ENCODE measurements around the gene PAX7. TPM values are rescaled to one million over a fixed set of nuclear protein-coding genes. Genes with fewer than 3 reads are reported as not detected.

PAX7 gene
- total and polyA plus RNA-seq, 9 of the 15 experiments (the other 6 are each of a cell fraction or from before 2014, with no cell fraction given) = not detected

DNA sequence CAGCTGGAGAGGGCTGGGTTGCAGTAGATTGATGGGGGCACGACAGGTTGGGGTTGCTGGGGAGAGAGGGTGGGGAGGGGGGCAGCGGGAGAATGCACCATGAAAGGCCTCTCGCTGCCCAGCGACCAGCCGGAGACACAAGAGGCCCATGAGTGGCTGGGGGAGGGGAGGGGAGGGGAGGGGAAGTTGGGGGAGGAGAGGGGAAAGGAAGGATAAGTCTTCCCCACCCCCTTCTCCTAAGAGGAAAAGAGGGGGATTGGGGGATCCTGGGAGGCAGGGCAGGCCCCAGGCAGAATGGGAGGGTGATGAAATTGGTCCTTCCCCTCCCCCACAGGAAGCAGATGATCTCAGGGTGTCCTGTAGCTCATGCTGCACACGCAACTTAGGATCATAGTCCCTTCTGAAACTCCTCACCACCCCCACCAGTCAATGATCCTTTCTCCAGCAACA is 45.7 kb downstream of the PAX7 start:
- POLR2A ChIA-PET = no interaction called here
- CTCF ChIA-PET (ENCODE audit: low intra/inter-chr PET ratio) = interaction anchor here (0.6 kb wide), 1 partner anchor 1319 kb away, joined by 4 read pairs; no protein-coding TSS in a partner anchor
- H3K9me3 ChIP-seq (replicated peaks; ENCODE audit: control insufficient read depth, insufficient read depth, low read depth, low read length) = no peaks in the 10 kb centered on the region
- H3K27ac ChIP-seq (ENCODE audit: extremely low read depth, low read depth, low read length) = no peak overlapping the region
- H3K36me3 ChIP-seq (ENCODE audit: control insufficient read depth, insufficient read depth, low read length) = no peaks in the 10 kb centered on the region
- H3K4me1 ChIP-seq (replicated peaks in 1 of 2; ENCODE audit: control insufficient read depth in 2 of 2, insufficient read depth in 2 of 2, low read length in 2 of 2) = no peaks in the 10 kb centered on the region
- no peak overlapping the region for H3K4me2 ChIP-seq (ENCODE audit: insufficient read depth, low read length)
- FAIRE-seq = no peak
- in situ Hi-C loops (cut with MboI) (no loop called here), intact Hi-C loops (cut with micrococcal nuclease) (no loop called here)
- no peak overlapping the region for H3K9ac ChIP-seq (ENCODE audit: insufficient read depth in 1 of 2, low read depth in 2 of 2, low read length in 2 of 2)
- TF ChIP-seq, protein P1, sequence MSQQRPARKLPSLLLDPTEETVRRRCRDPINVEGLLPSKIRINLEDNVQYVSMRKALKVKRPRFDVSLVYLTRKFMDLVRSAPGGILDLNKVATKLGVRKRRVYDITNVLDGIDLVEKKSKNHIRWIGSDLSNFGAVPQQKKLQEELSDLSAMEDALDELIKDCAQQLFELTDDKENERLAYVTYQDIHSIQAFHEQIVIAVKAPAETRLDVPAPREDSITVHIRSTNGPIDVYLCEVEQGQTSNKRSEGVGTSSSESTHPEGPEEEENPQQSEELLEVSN (IDR thresholded peaks at IDR 0.05; ENCODE audit: borderline replicate concordance in 1 of 2, extremely low read depth in 1 of 2, insufficient read depth in 1 of 2, insufficient read length in 1 of 2, low read depth in 1 of 2, low read length in 1 of 2, poor library complexity in 1 of 2, severe bottlenecking in 1 of 2) = no peak
- TF ChIP-seq CEBPG (CRISPR knock-in tag; IDR thresholded peaks at IDR 0.05) (no peak), CEBPG (tag; conservative IDR thresholded peaks at IDR 0.05 in 1 of 2, IDR thresholded peaks at IDR 0.05 in 1 of 2) (peak in 1 of 2 experiments; percentile 68; a peak in 2 of 4 replicates), ETV1 (tag; conservative IDR thresholded peaks at IDR 0.05; ENCODE audit: low read depth) (peak; percentile 66), GABPA (tag; conservative IDR thresholded peaks at IDR 0.05; ENCODE audit: low read depth) (peak; percentile 38; the same call in 1 of the 2 replicates), ZNF79 (CRISPR knock-in tag; IDR thresholded peaks at IDR 0.05; ENCODE audit: low read depth) (no peak)
- TF ChIP-seq, protein P2, sequence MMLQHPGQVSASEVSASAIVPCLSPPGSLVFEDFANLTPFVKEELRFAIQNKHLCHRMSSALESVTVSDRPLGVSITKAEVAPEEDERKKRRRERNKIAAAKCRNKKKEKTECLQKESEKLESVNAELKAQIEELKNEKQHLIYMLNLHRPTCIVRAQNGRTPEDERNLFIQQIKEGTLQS (IDR thresholded peaks at IDR 0.05) = peak; percentile 38; the same call in 1 of the 2 replicates
- TF ChIP-seq, protein P2 (CRISPR knock-in tag; conservative IDR thresholded peaks at IDR 0.05) = no peak
- peak; percentile 63 for ATAC-seq
- H4K20me1 ChIP-seq (replicated peaks; ENCODE audit: control insufficient read depth, insufficient read depth, low read length) = peaks cover 7% of the 10 kb centered on the region; the same call in 1 of the 2 replicates
- peaks cover 9 to 47% of the 10 kb centered on the region in 2 experiments; a peak in 3 of 5 replicates for H3K27me3 ChIP-seq (ENCODE audit: control insufficient read depth in 2 of 2, insufficient read depth in 2 of 2, low read length in 2 of 2)
- 3% methylated on average over 2 of the region's 6 CpGs for WGBS (ENCODE audit: insufficient coverage, low coverage, missing lambda C conversion rate)
- no peaks in the 10 kb centered on the region for H3K9me1 ChIP-seq (ENCODE audit: control insufficient read depth, insufficient read depth, low read length)
- no peak for DNase-seq (ENCODE audit: extremely low read depth in 1 of 4, low spot score in 3 of 4)
- H3K79me2 ChIP-seq (ENCODE audit: control insufficient read depth, insufficient read depth, low read length) = no peaks in the 10 kb centered on the region
- no peak overlapping the region for H2AFZ ChIP-seq (ENCODE audit: low read depth, low read length)
- BruUV-seq (replicated peaks) = no TSS peak
- H3K4me3 ChIP-seq = no peak overlapping the region
